Natural killer cell (primary cell): ENCODE results near the gene TPD52L2. TPM values are rescaled to one million over a fixed set of nuclear protein-coding genes. Genes with fewer than 3 reads are reported as not detected.

Source experiments
- ATAC-seq, 3 donors: fragments of 150-1000 bp in 2 of 3; fragments of 200-7000 bp in 1 of 3; cut with Tn5 transposase; 1 replicate in 1 of 3; 2 replicates in 2 of 3; pipeline ENCODE4 v1.10.0; 2021; ENCODE audit warnings: mild to moderate bottlenecking in 2 of 3, moderate library complexity in 2 of 3
- DNase-seq, 2 donors: peaks; one replicate each; pipeline versions ENCODE4 v3.0.0 to v3.0.0-alpha.2; 2013 to 2021; ENCODE audit warnings: mixed read lengths in 1 of 2
- H3K27ac ChIP-seq: one replicate; pipeline ENCODE4 v1.5.1; 2013; ENCODE audit warnings: mild to moderate bottlenecking, low read length
- H3K27me3 ChIP-seq: one replicate; pipeline ENCODE4 v1.6.1; 2013; ENCODE audit warnings: low read length; ENCODE audit not compliant: control insufficient read depth, insufficient read depth
- H3K36me3 ChIP-seq: one replicate; pipeline ENCODE4 v1.6.1; 2013; ENCODE audit warnings: low read length; ENCODE audit not compliant: control insufficient read depth, insufficient read depth
- H3K4me1 ChIP-seq: one replicate; pipeline ENCODE4 v1.6.1; 2013; ENCODE audit warnings: low read length; ENCODE audit not compliant: control insufficient read depth, insufficient read depth
- H3K4me3 ChIP-seq: one replicate; pipeline ENCODE4 v1.5.1; 2013; ENCODE audit warnings: low read length
- H3K9me3 ChIP-seq: one replicate; pipeline ENCODE4 v1.6.1; 2013; ENCODE audit warnings: low read length; ENCODE audit not compliant: control insufficient read depth, insufficient read depth
- H3K27ac Mint-ChIP-seq, 2 donors: one replicate each; pipeline ENCODE4 v1.8.0; 2022; ENCODE audit warnings: mild to moderate bottlenecking in 2 of 2, mixed read lengths in 2 of 2, moderate library complexity in 1 of 2
- H3K27me3 Mint-ChIP-seq, 2 donors: one replicate each; pipeline ENCODE4 v1.8.0; 2022; ENCODE audit warnings: low read depth in 2 of 2, mixed read lengths in 2 of 2
- H3K36me3 Mint-ChIP-seq: one replicate; pipeline ENCODE4 v1.8.0; 2022; ENCODE audit warnings: mixed read lengths
- H3K4me1 Mint-ChIP-seq, 2 donors: one replicate each; pipeline ENCODE4 v1.8.0; 2022; ENCODE audit warnings: mixed read lengths in 2 of 2
- H3K4me3 Mint-ChIP-seq: one replicate; pipeline ENCODE4 v1.8.0; 2022; ENCODE audit warnings: mild to moderate bottlenecking, moderate library complexity, mixed read lengths
- H3K9me3 Mint-ChIP-seq, 2 donors: one replicate each; pipeline ENCODE4 v1.8.0; 2022; ENCODE audit warnings: mixed read lengths in 2 of 2
- WGBS: methylation state at CpG from one replicate; pipeline ENCODE4 v1.1.7; 2013; ENCODE audit warnings: missing lambda C conversion rate; ENCODE audit not compliant: insufficient coverage; 5-methylcytosine and 5-hydroxymethylcytosine counted together
- intact Hi-C: fragments of 100-400 bp; cut with micrococcal nuclease; formaldehyde crosslinking; loops from one replicate; pipeline ENCODE4 v1.14.2; 2022
- total RNA-seq, 4 donors: library from RNA; stranded (reverse); fragments of 120-200 nt in 1 of 4; gene quantifications; one replicate each; pipeline versions ENCODE4 v1.2.3 to v1.2.4, GENCODE V29; 2013 to 2022
- TF ChIP-seq, protein P1 (sequence below): fragments of 200-600 bp; IDR thresholded peaks from one replicate; pipeline ENCODE4 v1.8.0; 2022; ENCODE audit warnings: antibody characterized with exemption

The TPD52L2 gene
- total RNA-seq, 3 donors from 2014 or later (not counting 1 experiment from before 2014, with no cell fraction given): 36.8 to 47.2 (median 45.1) TPM

DNA sequence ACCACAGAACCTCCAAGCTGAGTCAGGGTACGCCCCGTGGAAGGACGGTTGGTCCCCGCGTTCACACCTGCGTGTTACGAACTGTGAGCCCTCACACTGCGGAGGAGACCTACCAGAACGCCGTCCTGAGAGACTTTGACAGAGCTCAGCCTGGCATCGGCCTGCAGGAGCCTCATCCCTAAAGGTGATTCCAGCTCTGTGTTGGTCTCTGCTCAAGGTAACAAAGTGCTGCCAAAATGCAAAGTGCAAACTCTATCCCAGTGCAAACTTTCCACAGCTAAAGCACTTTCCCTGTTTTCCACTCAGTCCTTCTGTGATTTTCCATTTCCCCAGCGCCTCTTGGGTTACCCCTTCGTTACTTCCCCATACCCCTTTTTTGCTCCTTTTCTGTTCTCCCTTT lies 25.4 kb upstream of the TPD52L2 start:
- no peaks in the 10 kb centered on the region for H3K36me3 Mint-ChIP-seq
- no peaks in the 10 kb centered on the region for H3K36me3 ChIP-seq
- H3K27ac ChIP-seq: no peak overlapping the region
- WGBS: 82% methylated on average over 13 of the region's 13 CpGs
- DNase-seq: no peak
- TF ChIP-seq, protein P1, sequence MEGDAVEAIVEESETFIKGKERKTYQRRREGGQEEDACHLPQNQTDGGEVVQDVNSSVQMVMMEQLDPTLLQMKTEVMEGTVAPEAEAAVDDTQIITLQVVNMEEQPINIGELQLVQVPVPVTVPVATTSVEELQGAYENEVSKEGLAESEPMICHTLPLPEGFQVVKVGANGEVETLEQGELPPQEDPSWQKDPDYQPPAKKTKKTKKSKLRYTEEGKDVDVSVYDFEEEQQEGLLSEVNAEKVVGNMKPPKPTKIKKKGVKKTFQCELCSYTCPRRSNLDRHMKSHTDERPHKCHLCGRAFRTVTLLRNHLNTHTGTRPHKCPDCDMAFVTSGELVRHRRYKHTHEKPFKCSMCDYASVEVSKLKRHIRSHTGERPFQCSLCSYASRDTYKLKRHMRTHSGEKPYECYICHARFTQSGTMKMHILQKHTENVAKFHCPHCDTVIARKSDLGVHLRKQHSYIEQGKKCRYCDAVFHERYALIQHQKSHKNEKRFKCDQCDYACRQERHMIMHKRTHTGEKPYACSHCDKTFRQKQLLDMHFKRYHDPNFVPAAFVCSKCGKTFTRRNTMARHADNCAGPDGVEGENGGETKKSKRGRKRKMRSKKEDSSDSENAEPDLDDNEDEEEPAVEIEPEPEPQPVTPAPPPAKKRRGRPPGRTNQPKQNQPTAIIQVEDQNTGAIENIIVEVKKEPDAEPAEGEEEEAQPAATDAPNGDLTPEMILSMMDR: no peak
- peaks cover 18% of the 10 kb centered on the region for H3K4me1 ChIP-seq
- H3K4me3 Mint-ChIP-seq: no peak overlapping the region
- H3K27me3 Mint-ChIP-seq: peaks cover 0 to 19% of the 10 kb centered on the region in 2 donors
- ATAC-seq: no peak
- H3K4me1 Mint-ChIP-seq: no peaks in the 10 kb centered on the region
- H3K4me3 ChIP-seq: no peak overlapping the region
- H3K27ac Mint-ChIP-seq: no peak overlapping the region
- H3K27me3 ChIP-seq: peaks cover 4% of the 10 kb centered on the region
- no peaks in the 10 kb centered on the region for H3K9me3 Mint-ChIP-seq
- no peaks in the 10 kb centered on the region for H3K9me3 ChIP-seq
- intact Hi-C loops: no loop called here

GRCh38 chr20:63840405-63840828 lies 24.7 kb upstream of the TPD52L2 start:
- H3K36me3 Mint-ChIP-seq: no peaks in the 10 kb centered on the region
- 84% methylated on average over 11 of the region's 11 CpGs for WGBS
- ATAC-seq (no peak), DNase-seq (no peak)
- peaks cover 10% of the 10 kb centered on the region for H3K27me3 ChIP-seq
- no peaks in the 10 kb centered on the region for H3K36me3 ChIP-seq
- H3K27ac Mint-ChIP-seq: no peak overlapping the region
- no peak overlapping the region for H3K4me3 ChIP-seq
- H3K4me1 Mint-ChIP-seq: no peaks in the 10 kb centered on the region
- H3K27ac ChIP-seq: no peak overlapping the region
- intact Hi-C loops: no loop called here
- no peaks in the 10 kb centered on the region for H3K9me3 Mint-ChIP-seq
- H3K27me3 Mint-ChIP-seq: peaks cover 0 to 19% of the 10 kb centered on the region in 2 donors
- no peak overlapping the region for H3K4me3 Mint-ChIP-seq
- no peaks in the 10 kb centered on the region for H3K9me3 ChIP-seq
- peaks cover 26% of the 10 kb centered on the region for H3K4me1 ChIP-seq
- TF ChIP-seq, protein P1: no peak

DNA sequence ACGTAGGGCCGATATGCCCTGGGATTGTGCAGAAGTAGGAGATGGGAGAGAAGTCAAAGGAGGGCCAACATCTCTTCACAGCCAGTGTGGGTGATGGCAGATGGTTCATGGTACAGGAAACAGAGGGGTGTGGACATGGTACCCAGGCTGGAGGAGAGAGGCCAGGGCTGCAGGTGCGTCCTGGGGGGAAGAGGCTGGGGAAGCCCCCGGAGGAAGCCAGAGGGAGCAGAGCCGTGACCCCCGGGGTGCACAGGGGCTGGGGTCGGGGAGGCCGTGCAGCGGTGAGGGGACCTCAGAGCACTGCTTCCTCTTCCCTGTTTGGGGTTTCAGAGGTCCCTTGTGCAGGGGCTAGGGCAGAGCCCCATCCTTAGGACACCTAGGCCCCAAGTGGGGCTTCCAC lies 22.8 kb upstream of the TPD52L2 start:
- no peak for ATAC-seq
- Histone ChIP-seq H3K36me3 (no peaks in the 10 kb centered on the region), H3K4me1 (peaks cover 40% of the 10 kb centered on the region), H3K4me3 (no peak overlapping the region), H3K27me3 (peaks cover 19% of the 10 kb centered on the region), H3K9me3 (no peaks in the 10 kb centered on the region), H3K27ac (no peak overlapping the region)
- Mint-ChIP-seq H3K27ac (no peak overlapping the region), H3K27me3 (peaks cover 0 to 23% of the 10 kb centered on the region in 2 donors), H3K9me3 (no peaks in the 10 kb centered on the region), H3K36me3 (no peaks in the 10 kb centered on the region), H3K4me3 (no peak overlapping the region), H3K4me1 (no peaks in the 10 kb centered on the region)
- WGBS: 7% methylated on average over 9 of the region's 9 CpGs
- TF ChIP-seq, protein P1: no peak
- no peak for DNase-seq
- intact Hi-C loops: no loop called here

DNA sequence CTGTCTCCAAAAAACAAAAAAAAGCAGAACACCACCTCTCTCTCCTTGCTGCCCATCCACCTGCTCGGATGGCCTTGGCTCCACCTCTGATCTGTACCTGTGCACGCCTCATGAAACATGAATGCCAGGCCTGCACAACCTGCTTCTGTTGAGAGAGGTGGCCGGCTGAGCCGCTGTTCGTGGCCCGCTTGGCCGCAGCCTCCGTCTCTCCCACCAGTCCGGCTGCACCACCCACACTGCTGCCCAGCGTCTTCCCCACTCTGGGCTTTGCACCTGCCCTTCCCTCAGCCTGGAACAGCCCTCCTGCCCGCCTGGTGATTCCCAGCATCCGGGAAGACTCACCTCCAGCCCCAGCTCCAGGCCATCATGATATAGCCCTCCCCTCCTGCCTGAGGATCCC lies 21.8 kb upstream of the TPD52L2 start:
- Mint-ChIP-seq H3K27me3 (peaks cover 0 to 20% of the 10 kb centered on the region in 2 donors), H3K27ac (no peak overlapping the region), H3K9me3 (no peaks in the 10 kb centered on the region), H3K4me1 (no peaks in the 10 kb centered on the region), H3K36me3 (no peaks in the 10 kb centered on the region), H3K4me3 (no peak overlapping the region)
- intact Hi-C loops: no loop called here
- ATAC-seq: no peak
- peaks cover 50% of the 10 kb centered on the region for H3K4me1 ChIP-seq
- H3K4me3 ChIP-seq: no peak overlapping the region
- H3K27me3 ChIP-seq: peaks cover 24% of the 10 kb centered on the region
- DNase-seq: no peak
- 91% methylated on average over 12 of the region's 12 CpGs for WGBS
- no peaks in the 10 kb centered on the region for H3K9me3 ChIP-seq
- no peak overlapping the region for H3K27ac ChIP-seq
- TF ChIP-seq, protein P1: no peak
- H3K36me3 ChIP-seq: no peaks in the 10 kb centered on the region
